SK-N-MC (cell line): ENCODE measurements around the gene LAMA5.

Experiments
- DNase-seq: peaks from one replicate; pipeline ENCODE4 v3.0.0-alpha.2; 2011; ENCODE audit warnings: low read depth, low spot score
- H3K27ac ChIP-seq: fragments of 200-600 bp; sonication (generic); 2 replicates; pipeline ENCODE4 v1.5.1; 2016; ENCODE audit warnings: mixed run types
- H3K36me3 ChIP-seq: fragments of 200-600 bp; sonication (generic); 2 replicates; pipeline ENCODE4 v1.6.1; 2017; ENCODE audit warnings: antibody characterized with exemption, low read length, mixed read lengths; ENCODE audit not compliant: insufficient read depth
- H3K4me3 ChIP-seq: fragments of 200-600 bp; sonication (generic); 2 replicates; pipeline ENCODE4 v1.5.1; 2016
- H3K9ac ChIP-seq: fragments of 200-600 bp; sonication (generic); 2 replicates; pipeline ENCODE4 v1.8.0; 2017; ENCODE audit warnings: mixed run types, mixed read lengths; ENCODE audit not compliant: insufficient read length
- H3K9me3 ChIP-seq: fragments of 200-600 bp; sonication (generic); 2 replicates; pipeline ENCODE4 v1.6.1; 2017; ENCODE audit warnings: low read depth, mild to moderate bottlenecking, antibody characterized with exemption, low read length, moderate library complexity, mixed read lengths
- EZH2 ChIP-seq: fragments of 200-600 bp; sonication (generic); IDR thresholded peaks from one replicate; pipeline ENCODE4 v1.6.1; 2017; ENCODE audit warnings: antibody characterized with exemption
- FOXP2 ChIP-seq: optimal IDR thresholded peaks from 2 replicates; pipeline ENCODE3; 2011; ENCODE audit warnings: mild to moderate bottlenecking, moderate library complexity; ENCODE audit not compliant: insufficient read depth; ENCODE audit errors: extremely low read length, control extremely low read depth
- POLR2AphosphoS5 ChIP-seq: IDR thresholded peaks from 2 replicates; pipeline ENCODE4 v1.6.1; 2012; ENCODE audit warnings: mild to moderate bottlenecking, low read depth, low read length, borderline replicate concordance

Gene LAMA5

GRCh38 chr20:62354031-62354808, 12.9 kb downstream of the LAMA5 start:
- no peak for TF ChIP-seq EZH2
- no peak for TF ChIP-seq FOXP2
- no peak for TF ChIP-seq POLR2AphosphoS5
- Histone ChIP-seq H3K27ac (no peak overlapping the region), H3K4me3 (no peak overlapping the region), H3K36me3 (no peaks in the 10 kb centered on the region), H3K9ac (no peak overlapping the region), H3K9me3 (no peaks in the 10 kb centered on the region)
- DNase-seq, result no peak

- H3K27ac ChIP-seq, result no peak overlapping the region
Observed at GRCh38 chr20:62353289-62354030, 13.7 kb downstream of the LAMA5 start.

GRCh38 chr20:62352402-62353288, 14.5 kb downstream of the LAMA5 start:
- Histone ChIP-seq H3K36me3 (no peaks in the 10 kb centered on the region), H3K9me3 (no peaks in the 10 kb centered on the region), H3K4me3 (no peak overlapping the region), H3K9ac (no peak overlapping the region), H3K27ac (no peak overlapping the region)
- DNase-seq, result no peak
- TF ChIP-seq POLR2AphosphoS5 (no peak), FOXP2 (no peak), EZH2 (no peak)

More at GRCh38 chr20:62353289-62354030, 13.7 kb downstream of the LAMA5 start:
- DNase-seq, result no peak
- H3K4me3 ChIP-seq, result no peak overlapping the region
- TF ChIP-seq EZH2 (no peak), POLR2AphosphoS5 (no peak), FOXP2 (no peak)
- no peaks in the 10 kb centered on the region for H3K9me3 ChIP-seq
- no peaks in the 10 kb centered on the region for H3K36me3 ChIP-seq
- H3K9ac ChIP-seq, result no peak overlapping the region

DNA sequence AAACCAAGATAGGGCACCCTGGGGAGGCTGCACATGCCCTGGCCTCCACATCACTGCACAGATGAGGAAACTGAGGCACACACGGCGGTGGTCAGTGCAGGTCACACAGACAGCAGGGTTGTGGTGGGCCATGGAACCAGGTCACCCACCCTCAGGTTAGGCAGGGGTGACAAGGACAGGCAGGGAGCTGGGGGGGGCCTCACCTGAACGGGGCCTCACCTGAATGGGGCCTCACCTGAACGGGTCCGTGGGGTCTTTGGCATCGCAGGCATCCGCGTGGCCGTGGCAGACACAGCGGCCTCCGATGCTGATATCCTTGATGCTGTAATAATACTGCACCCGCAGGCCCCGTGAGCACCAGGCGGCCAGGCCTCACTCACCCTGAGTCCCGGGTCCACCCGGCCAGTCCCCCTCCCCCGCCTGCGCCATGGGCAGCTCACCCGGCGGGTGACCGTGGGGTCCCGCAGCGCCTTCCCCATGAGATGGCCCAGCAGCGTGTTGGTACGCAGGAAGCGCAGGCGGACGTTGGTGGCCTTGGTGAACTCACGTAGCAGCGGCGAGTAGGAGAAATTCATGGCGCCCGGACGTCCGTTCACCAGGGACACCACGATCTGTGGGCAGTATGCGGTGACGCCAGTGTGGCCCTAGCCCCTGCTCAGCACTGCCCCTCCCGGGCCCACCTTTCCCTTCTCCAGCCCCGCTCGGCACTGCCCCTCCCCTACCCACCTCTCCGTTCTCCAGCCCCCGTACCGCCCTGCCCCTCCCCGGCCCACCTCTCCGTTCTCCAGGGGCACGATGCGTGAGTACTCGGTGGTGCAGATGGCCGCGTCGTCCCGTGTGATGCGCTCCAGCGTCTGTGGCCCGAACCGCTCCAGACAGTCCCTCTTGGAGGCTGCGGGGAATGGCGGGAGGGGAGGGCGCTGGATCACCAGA, 15.4 kb downstream of the LAMA5 start:
- TF ChIP-seq EZH2 (no peak), FOXP2 (no peak), POLR2AphosphoS5 (no peak)
- Histone ChIP-seq H3K27ac (no peak overlapping the region), H3K9ac (no peak overlapping the region), H3K36me3 (no peaks in the 10 kb centered on the region), H3K4me3 (no peak overlapping the region), H3K9me3 (no peaks in the 10 kb centered on the region)
- no peak for DNase-seq

- no peaks in the 10 kb centered on the region for H3K9me3 ChIP-seq
- no peak overlapping the region for H3K27ac ChIP-seq
- no peak overlapping the region for H3K9ac ChIP-seq
- TF ChIP-seq POLR2AphosphoS5, result no peak
- TF ChIP-seq FOXP2, result no peak
- TF ChIP-seq EZH2, result no peak
- H3K4me3 ChIP-seq, result no peak overlapping the region
- no peak for DNase-seq
- H3K36me3 ChIP-seq, result no peaks in the 10 kb centered on the region
Observed at GRCh38 chr20:62350629-62351422, 16.3 kb downstream of the LAMA5 start.

GRCh38 chr20:62350098-62350628, 16.9 kb downstream of the LAMA5 start:
- Histone ChIP-seq H3K36me3 (no peaks in the 10 kb centered on the region), H3K9ac (no peak overlapping the region), H3K27ac (no peak overlapping the region), H3K4me3 (no peak overlapping the region), H3K9me3 (no peaks in the 10 kb centered on the region)
- TF ChIP-seq POLR2AphosphoS5 (no peak), FOXP2 (no peak)
- no peak for DNase-seq
